ENCODE measurements around the gene CAPN15. TPM values are rescaled to one million over a fixed set of nuclear protein-coding genes. Genes with fewer than 3 reads are reported as not detected.

The CAPN15 gene
- polyA plus RNA-seq, 3 donors, result 3.4 to 42.6 (median 3.9) TPM

DNA sequence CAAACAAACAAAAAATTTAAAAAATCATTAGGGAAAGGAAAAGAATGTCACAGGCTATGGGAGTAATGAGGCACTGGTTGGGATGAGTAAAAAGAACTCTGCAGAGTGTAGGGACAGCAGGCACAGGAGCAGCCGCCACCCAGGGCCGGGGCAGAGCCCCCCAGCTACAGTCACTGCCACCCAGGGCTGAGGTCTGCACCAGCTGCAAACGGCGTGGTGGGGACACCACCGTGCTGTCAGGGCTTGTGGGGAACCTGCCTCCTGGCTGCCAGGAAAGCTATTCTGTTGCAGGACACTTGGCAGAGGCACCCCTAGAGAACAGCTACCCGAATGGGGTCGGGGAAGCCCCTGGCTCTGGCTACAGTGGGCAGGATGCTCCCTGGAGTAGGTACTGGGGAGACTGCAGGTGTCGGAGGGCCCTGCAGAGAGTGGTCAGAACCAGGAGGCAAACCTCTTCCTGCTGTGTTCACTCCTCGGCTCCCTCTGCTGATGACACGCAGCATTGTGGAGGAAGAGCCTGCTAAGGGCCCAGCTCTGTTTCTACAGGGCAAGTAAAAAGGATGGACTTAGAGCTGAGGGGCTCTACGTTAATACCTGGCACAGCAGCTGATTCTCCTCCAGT lies 32.3 kb upstream of the CAPN15 start:
- H3K27ac Mint-ChIP-seq, result peak overlapping the region in 1 of 7 donors; percentile 39
- Histone ChIP-seq H3K9me3 (replicated peaks in 1 of 2; ENCODE audit: control insufficient read depth in 1 of 2, insufficient read depth in 1 of 2, low read length in 2 of 2) (no peaks in the 10 kb centered on the region), H3K4me3 (replicated peaks in 1 of 3; ENCODE audit: low read depth in 2 of 3, low read length in 3 of 3) (no peak overlapping the region), H4K20me1 (ENCODE audit: insufficient read depth, low read length) (no peaks in the 10 kb centered on the region), H3K27ac (ENCODE audit: low read depth in 1 of 2, low read length in 2 of 2) (no peak overlapping the region), H3K9ac (ENCODE audit: insufficient read depth, low read length, poor library complexity, severe bottlenecking) (no peak overlapping the region), H3K36me3 (replicated peaks in 1 of 2; ENCODE audit: control insufficient read depth in 1 of 2, insufficient read depth in 2 of 2, low read length in 2 of 2) (no peaks in the 10 kb centered on the region), H2AFZ (ENCODE audit: insufficient read depth, low read depth, low read length, poor library complexity, severe bottlenecking) (no peak overlapping the region), H3K4me2 (replicated peaks; ENCODE audit: extremely low read depth, low read length, poor library complexity, severe bottlenecking) (no peak overlapping the region), H3K4me1 (ENCODE audit: control insufficient read depth in 1 of 2, insufficient read depth in 2 of 2, low read length in 2 of 2) (no peaks in the 10 kb centered on the region), H3K79me2 (ENCODE audit: insufficient read depth, low read length) (no peaks in the 10 kb centered on the region), H3K27me3 (ENCODE audit: control insufficient read depth in 2 of 2, insufficient read depth in 2 of 2, low read length in 2 of 2) (no peaks in the 10 kb centered on the region)
- peaks cover 0 to 2% (median 0%) of the 10 kb centered on the region in 3 donors for H3K27me3 Mint-ChIP-seq (ENCODE audit: low read depth in 3 of 3)
- no peak for DNase-seq
- H3K4me3 Mint-ChIP-seq, result no peak overlapping the region
- 59% methylated on average over 8 of the region's 11 CpGs for WGBS (ENCODE audit: insufficient coverage)
- H3K4me1 Mint-ChIP-seq, result no peaks in the 10 kb centered on the region
- peaks cover 2 to 5% of the 10 kb centered on the region in 2 donors for H3K36me3 Mint-ChIP-seq
- TF ChIP-seq, protein P1, sequence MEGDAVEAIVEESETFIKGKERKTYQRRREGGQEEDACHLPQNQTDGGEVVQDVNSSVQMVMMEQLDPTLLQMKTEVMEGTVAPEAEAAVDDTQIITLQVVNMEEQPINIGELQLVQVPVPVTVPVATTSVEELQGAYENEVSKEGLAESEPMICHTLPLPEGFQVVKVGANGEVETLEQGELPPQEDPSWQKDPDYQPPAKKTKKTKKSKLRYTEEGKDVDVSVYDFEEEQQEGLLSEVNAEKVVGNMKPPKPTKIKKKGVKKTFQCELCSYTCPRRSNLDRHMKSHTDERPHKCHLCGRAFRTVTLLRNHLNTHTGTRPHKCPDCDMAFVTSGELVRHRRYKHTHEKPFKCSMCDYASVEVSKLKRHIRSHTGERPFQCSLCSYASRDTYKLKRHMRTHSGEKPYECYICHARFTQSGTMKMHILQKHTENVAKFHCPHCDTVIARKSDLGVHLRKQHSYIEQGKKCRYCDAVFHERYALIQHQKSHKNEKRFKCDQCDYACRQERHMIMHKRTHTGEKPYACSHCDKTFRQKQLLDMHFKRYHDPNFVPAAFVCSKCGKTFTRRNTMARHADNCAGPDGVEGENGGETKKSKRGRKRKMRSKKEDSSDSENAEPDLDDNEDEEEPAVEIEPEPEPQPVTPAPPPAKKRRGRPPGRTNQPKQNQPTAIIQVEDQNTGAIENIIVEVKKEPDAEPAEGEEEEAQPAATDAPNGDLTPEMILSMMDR (IDR thresholded peaks at IDR 0.05), result peak; percentile 9
- H3K9me3 Mint-ChIP-seq, result no peaks in the 10 kb centered on the region
- intact Hi-C loops (cut with micrococcal nuclease), result no loop called here

DNA sequence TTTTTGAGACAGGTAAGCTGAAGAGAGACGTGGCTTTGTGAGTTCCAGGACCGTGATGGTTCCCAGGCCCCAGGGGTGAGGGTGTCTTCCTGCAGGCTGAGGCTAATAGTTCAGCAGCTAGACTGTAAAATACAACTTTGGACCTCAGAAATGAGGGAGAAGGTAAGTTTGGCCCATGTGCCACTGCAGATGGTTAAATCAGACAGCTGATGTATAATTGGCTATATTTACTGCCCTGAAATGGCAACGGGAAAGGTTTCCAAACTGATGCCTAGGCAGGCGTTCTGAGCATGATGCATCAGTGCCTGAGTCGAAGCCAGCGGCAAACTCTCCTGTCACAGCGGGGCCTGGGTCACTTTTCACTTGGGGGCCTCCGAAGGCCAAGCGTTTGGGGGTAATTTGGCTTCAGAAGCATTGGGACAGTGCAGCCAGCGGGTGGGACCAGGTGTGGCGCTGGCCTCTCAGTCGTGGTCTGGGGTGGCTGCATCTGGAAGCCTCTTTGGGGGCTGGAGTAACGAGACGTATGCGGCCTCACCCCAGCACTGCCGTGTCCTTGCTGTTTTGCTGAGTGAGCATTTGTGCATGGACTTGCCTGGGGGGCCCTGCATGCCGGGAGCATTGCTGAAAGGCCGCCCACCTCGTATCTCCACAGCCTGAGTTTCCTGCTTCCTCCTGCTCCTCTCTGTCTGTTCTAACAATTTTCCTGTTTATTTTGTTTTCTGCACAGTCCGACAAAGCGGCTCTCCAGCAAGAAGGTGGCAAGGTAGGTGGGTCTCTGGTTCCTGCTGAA lies 31.2 kb upstream of the CAPN15 start:
- no peaks in the 10 kb centered on the region for H3K4me1 Mint-ChIP-seq
- DNase-seq, result no peak
- no peak overlapping the region for H3K4me3 ChIP-seq (replicated peaks in 1 of 3; ENCODE audit: low read depth in 2 of 3, low read length in 3 of 3)
- peaks cover 0 to 2% (median 0%) of the 10 kb centered on the region in 3 donors for H3K27me3 Mint-ChIP-seq (ENCODE audit: low read depth in 3 of 3)
- H2AFZ ChIP-seq (ENCODE audit: insufficient read depth, low read depth, low read length, poor library complexity, severe bottlenecking), result no peak overlapping the region
- 78% methylated on average over 17 of the region's 21 CpGs for WGBS (ENCODE audit: insufficient coverage)
- intact Hi-C loops (cut with micrococcal nuclease), result no loop called here
- H3K27ac Mint-ChIP-seq, result peak overlapping the region in 1 of 7 donors; percentile 77
- no peaks in the 10 kb centered on the region for H3K4me1 ChIP-seq (ENCODE audit: control insufficient read depth in 1 of 2, insufficient read depth in 2 of 2, low read length in 2 of 2)
- H3K4me3 Mint-ChIP-seq, result no peak overlapping the region
- H3K27me3 ChIP-seq (ENCODE audit: control insufficient read depth in 2 of 2, insufficient read depth in 2 of 2, low read length in 2 of 2), result no peaks in the 10 kb centered on the region
- TF ChIP-seq, protein P1 (IDR thresholded peaks at IDR 0.05), result no peak
- no peaks in the 10 kb centered on the region for H3K36me3 Mint-ChIP-seq
- no peak overlapping the region for H3K9ac ChIP-seq (ENCODE audit: insufficient read depth, low read length, poor library complexity, severe bottlenecking)
- no peaks in the 10 kb centered on the region for H3K79me2 ChIP-seq (ENCODE audit: insufficient read depth, low read length)
- H3K4me2 ChIP-seq (replicated peaks; ENCODE audit: extremely low read depth, low read length, poor library complexity, severe bottlenecking), result no peak overlapping the region
- no peaks in the 10 kb centered on the region for H3K9me3 Mint-ChIP-seq
- no peak overlapping the region for H3K27ac ChIP-seq (ENCODE audit: low read depth in 1 of 2, low read length in 2 of 2)
- H3K9me3 ChIP-seq (replicated peaks in 1 of 2; ENCODE audit: control insufficient read depth in 1 of 2, insufficient read depth in 1 of 2, low read length in 2 of 2), result no peaks in the 10 kb centered on the region
- no peaks in the 10 kb centered on the region for H3K36me3 ChIP-seq (replicated peaks in 1 of 2; ENCODE audit: control insufficient read depth in 1 of 2, insufficient read depth in 2 of 2, low read length in 2 of 2)
- no peaks in the 10 kb centered on the region for H4K20me1 ChIP-seq (ENCODE audit: insufficient read depth, low read length)

Measured in CD14-positive monocyte (primary cell).